MCF 10A (cell line): Measurements from ENCODE around the gene SCN2A. TPM values are rescaled to one million over a fixed set of nuclear protein-coding genes. Genes with fewer than 3 reads are reported as not detected.

Source experiments
- Bru-seq: library from RNA; stranded (reverse); fragments of 400-500 nt; gene quantifications from one replicate; lab custom pipeline; 2021; lab: Mats Ljungman, UMichigan
- BruChase-seq, 2 experiments: library from RNA; stranded (reverse); fragments of 400-500 nt; gene quantifications; one replicate each; lab custom pipeline; 2021; lab: Mats Ljungman, UMichigan
- BruUV-seq: library from RNA; stranded (reverse); fragments of 400-500 nt; replicated peaks from 2 replicates; lab custom pipeline; 2021; lab: Mats Ljungman, UMichigan
- CTCF ChIA-PET: fragments of 300-600 bp; sonication (Branson Sonifier 250); formaldehyde crosslinking; extraction: SDS; loops from one replicate; lab custom pipeline; 2021; ENCODE audit warnings: antibody characterized with exemption, inconsistent platforms; lab: Yijun Ruan, JAX
- POLR2A ChIA-PET: fragments of 300-600, 350-650 bp; sonication (Branson Sonifier 250); formaldehyde crosslinking; extraction: SDS; loops from one replicate; lab custom pipeline; 2020; ENCODE audit warnings: antibody characterized with exemption, inconsistent platforms; lab: Yijun Ruan, JAX
- DNase-seq: peaks from one replicate; pipeline ENCODE4 v3.0.0-alpha.2; 2018; ENCODE audit not compliant: unreplicated experiment
- H3K27ac Mint-ChIP-seq: one replicate; pipeline ENCODE4 v1.8.0; 2022; ENCODE audit warnings: mild to moderate bottlenecking, low read depth, mixed read lengths; ENCODE audit not compliant: unreplicated experiment
- H3K27me3 Mint-ChIP-seq: one replicate; pipeline ENCODE4 v1.8.0; 2022; ENCODE audit warnings: mixed read lengths; ENCODE audit not compliant: insufficient read depth, unreplicated experiment
- H3K36me3 Mint-ChIP-seq: one replicate; pipeline ENCODE4 v1.8.0; 2022; ENCODE audit warnings: mild to moderate bottlenecking, moderate library complexity, mixed read lengths; ENCODE audit not compliant: insufficient read depth, unreplicated experiment
- H3K4me1 Mint-ChIP-seq: one replicate; pipeline ENCODE4 v1.8.0; 2022; ENCODE audit warnings: mixed read lengths; ENCODE audit not compliant: insufficient read depth, unreplicated experiment
- H3K4me3 Mint-ChIP-seq: one replicate; pipeline ENCODE4 v1.8.0; 2022; ENCODE audit warnings: mild to moderate bottlenecking, moderate library complexity, mixed read lengths; ENCODE audit not compliant: unreplicated experiment
- H3K9me3 Mint-ChIP-seq: one replicate; pipeline ENCODE4 v1.8.0; 2022; ENCODE audit warnings: mixed read lengths; ENCODE audit not compliant: unreplicated experiment
- CTCF ChIP-seq: fragments of 200-600 bp; IDR thresholded peaks from one replicate; pipeline ENCODE4 v1.8.0; 2022; ENCODE audit warnings: antibody characterized with exemption, mild to moderate bottlenecking; ENCODE audit not compliant: unreplicated experiment
- intact Hi-C: fragments of 100-400 bp; cut with micrococcal nuclease; formaldehyde crosslinking; loops from 2 replicates; pipeline ENCODE4 v1.14.1; 2022
- long read RNA-seq: library from polyadenylated mRNA; stranded (forward); transcript quantifications from one replicate; pipeline ENCODE4 v2.0.0, GENCODE V29; 2022
- total RNA-seq: library from RNA; stranded (reverse); gene quantifications from 2 replicates; pipeline ENCODE4 v1.2.3, GENCODE V29; 2022

SCN2A gene
- total RNA-seq (not detected in 2 replicates), Bru-seq, nascent RNA (percentile 1 among the genes with signal in this experiment), BruChase-seq, experiment 1, labeled RNA remaining after a 6-hour chase (percentile 2 among the genes with signal in this experiment), BruChase-seq, experiment 2, labeled RNA remaining after a 2-hour chase (percentile 0 among the genes with signal in this experiment)
- long read RNA-seq = 0 reads

- intact Hi-C loops = loop anchor here (1.0 kb wide), 2 partner anchors 54 to 67 kb away; no protein-coding TSS in a partner anchor
- peak; percentile 49 for TF ChIP-seq CTCF
- Mint-ChIP-seq H3K4me1 (no peaks in the 10 kb centered on the region), H3K27ac (no peak within 1 kb of the TSS), H3K4me3 (no peak within 1 kb of the TSS), H3K27me3 (peaks cover 43% of the 10 kb centered on the region), H3K36me3 (no peaks in the 10 kb centered on the region), H3K9me3 (no peaks in the 10 kb centered on the region)
- peak; percentile 60 for DNase-seq
- BruUV-seq = no TSS peak
- POLR2A ChIA-PET = interaction anchor here (0.6 kb wide), 2 partner anchors 23 to 220 kb away, joined by 3 read pairs; no protein-coding TSS in a partner anchor
- CTCF ChIA-PET = interaction anchor here (0.5 to 2.7 kb wide), 26 partner anchors 8 to 994 kb away, joined by 3 to 9 read pairs (median 3); no protein-coding TSS in a partner anchor
Measured at GRCh38 chr2:165239230-165239629, at the start of gene SCN2A. Gene SCN2A, plus strand, starts transcription at chr2:165239414. Its CDS starts 56,410 bp downstream, at chr2:165295824.

GRCh38 chr2:165191096-165191728 lies 48.0 kb upstream of the SCN2A start:
- ChIA-PET POLR2A (no interaction called here), CTCF (interaction anchor here (0.6 to 1.9 kb wide), 2 partner anchors 8 to 13 kb away, joined by 3 to 22 read pairs; partner anchors contain the start of gene SCN3A)
- no peaks in the 10 kb centered on the region for H3K4me1 Mint-ChIP-seq
- intact Hi-C loops = no loop called here
- no peaks in the 10 kb centered on the region for H3K36me3 Mint-ChIP-seq
- H3K27ac Mint-ChIP-seq = no peak overlapping the region
- no TSS peak for BruUV-seq
- H3K4me3 Mint-ChIP-seq = no peak overlapping the region
- peaks cover 97% of the 10 kb centered on the region for H3K27me3 Mint-ChIP-seq
- H3K9me3 Mint-ChIP-seq = no peaks in the 10 kb centered on the region
- no peak for TF ChIP-seq CTCF
- DNase-seq = no peak

GRCh38 chr2:165192729-165193128 lies 46.5 kb upstream of the SCN2A start:
- Mint-ChIP-seq H3K9me3 (no peaks in the 10 kb centered on the region), H3K4me3 (no peak overlapping the region), H3K27me3 (peaks cover 97% of the 10 kb centered on the region), H3K27ac (no peak overlapping the region), H3K4me1 (no peaks in the 10 kb centered on the region), H3K36me3 (no peaks in the 10 kb centered on the region)
- DNase-seq = no peak
- POLR2A ChIA-PET = no interaction called here
- intact Hi-C loops = no loop called here
- CTCF ChIA-PET = no interaction called here
- TF ChIP-seq CTCF = no peak
- BruUV-seq = no TSS peak

- Mint-ChIP-seq H3K4me3 (no peak overlapping the region), H3K4me1 (no peaks in the 10 kb centered on the region), H3K27me3 (peaks cover 97% of the 10 kb centered on the region), H3K9me3 (no peaks in the 10 kb centered on the region), H3K36me3 (no peaks in the 10 kb centered on the region), H3K27ac (no peak overlapping the region)
- POLR2A ChIA-PET = no interaction called here
- no TSS peak for BruUV-seq
- DNase-seq = no peak
- CTCF ChIA-PET = interaction anchor here (0.6 to 0.9 kb wide), 2 partner anchors 177 to 1547 kb away, joined by 3 to 5 read pairs; no protein-coding TSS in a partner anchor
- TF ChIP-seq CTCF = no peak
- intact Hi-C loops = no loop called here
Measured at GRCh38 chr2:165193178-165193777, 45.9 kb upstream of the SCN2A start.
